SK-N-SH treated with all-trans-retinoic acid at 6 μM for 48 hours (cell line): ENCODE measurements around the gene ALPP.
"Not testable (repeated sequence)": the region's sequence is repeated elsewhere in the genome, so short reads cannot be mapped to it uniquely, and the experiment has no call there.

Experiments used
- ATAC-seq: fragments of 200-7000 bp; cut with Tn5 transposase; 3 replicates; pipeline ENCODE4 v1.9.1; 2020; ENCODE audit warnings: mild to moderate bottlenecking, moderate library complexity
- ARNTL ChIP-seq: fragments of 450-650 bp; formaldehyde crosslinking; IDR thresholded peaks from 2 replicates; pipeline ENCODE4 v1.5.0; 2020; ENCODE audit warnings: low read depth, mild to moderate bottlenecking, moderate library complexity, borderline replicate concordance
- BACH2 ChIP-seq: fragments of 250-450 bp; sonication (Bioruptor Pico); IDR thresholded peaks from 2 replicates; pipeline ENCODE4 v1.9.0; 2021; ENCODE audit warnings: mild to moderate bottlenecking, borderline replicate concordance
- CREB5 ChIP-seq: fragments of 250-450 bp; sonication (Bioruptor Pico); IDR thresholded peaks from 2 replicates; pipeline ENCODE4 v1.5.1; 2020; ENCODE audit warnings: low read depth, mild to moderate bottlenecking, moderate library complexity
- CSDC2 ChIP-seq: fragments of 250-450 bp; sonication (Bioruptor Pico); IDR thresholded peaks from 2 replicates; pipeline ENCODE4 v1.5.0; 2020; ENCODE audit warnings: mild to moderate bottlenecking, moderate library complexity
- CSRNP3 ChIP-seq: fragments of 250-450 bp; sonication (Bioruptor Pico); IDR thresholded peaks from 2 replicates; pipeline ENCODE4 v1.5.1; 2021; ENCODE audit warnings: mild to moderate bottlenecking, moderate library complexity
- ESRRG ChIP-seq: fragments of 250-450 bp; sonication (Bioruptor Pico); IDR thresholded peaks from 2 replicates; pipeline ENCODE4 v1.6.1; 2021; ENCODE audit warnings: mild to moderate bottlenecking
- ISL1 ChIP-seq: fragments of 250-450 bp; sonication (Bioruptor Pico); IDR thresholded peaks from 2 replicates; pipeline ENCODE4 v2.1.2; 2022; ENCODE audit warnings: mild to moderate bottlenecking, moderate library complexity
- OSR1 ChIP-seq: fragments of 250-450 bp; sonication (Bioruptor Pico); IDR thresholded peaks from 2 replicates; pipeline ENCODE4 v1.8.0; 2022; ENCODE audit warnings: moderate library complexity, mild to moderate bottlenecking, inconsistent platforms
- PATZ1 ChIP-seq: fragments of 250-450 bp; sonication (Bioruptor Pico); IDR thresholded peaks from 2 replicates; pipeline ENCODE4 v1.8.0; 2020; ENCODE audit warnings: mild to moderate bottlenecking, moderate library complexity, borderline replicate concordance
- POU6F1 ChIP-seq: fragments of 250-450 bp; sonication (Bioruptor Pico); IDR thresholded peaks from 2 replicates; pipeline ENCODE4 v1.8.0; 2021; ENCODE audit warnings: low read depth, mild to moderate bottlenecking, moderate library complexity, borderline replicate concordance
- PPARA ChIP-seq: fragments of 250-450 bp; sonication (Bioruptor Pico); IDR thresholded peaks from 2 replicates; pipeline ENCODE4 v1.5.0; 2020; ENCODE audit warnings: mild to moderate bottlenecking, borderline replicate concordance
- TCF4 ChIP-seq: fragments of 250-450 bp; sonication (Bioruptor Pico); IDR thresholded peaks from 2 replicates; pipeline ENCODE4 v1.8.0; 2021; ENCODE audit warnings: mild to moderate bottlenecking, moderate library complexity, borderline replicate concordance
- TOX ChIP-seq: fragments of 250-450 bp; sonication (Bioruptor Pico); IDR thresholded peaks from 2 replicates; pipeline ENCODE4 v1.8.0; 2021; ENCODE audit warnings: mild to moderate bottlenecking, moderate library complexity, borderline replicate concordance
- ZC3H10 ChIP-seq: fragments of 250-450 bp; sonication (Bioruptor Pico); IDR thresholded peaks from 2 replicates; pipeline ENCODE4 v1.5.1; 2021; ENCODE audit warnings: mild to moderate bottlenecking, moderate library complexity
- ZFP3 ChIP-seq: fragments of 250-450 bp; sonication (Bioruptor Pico); IDR thresholded peaks from 2 replicates; pipeline ENCODE4 v1.5.0; 2020; ENCODE audit warnings: mild to moderate bottlenecking, moderate library complexity
- ZFP30 ChIP-seq: fragments of 450-650 bp; formaldehyde crosslinking; IDR thresholded peaks from 2 replicates; pipeline ENCODE4 v1.5.0; 2022; ENCODE audit warnings: mild to moderate bottlenecking, moderate library complexity
- ZNF565 ChIP-seq: fragments of 450-650 bp; formaldehyde crosslinking; conservative IDR thresholded peaks from 2 replicates; pipeline ENCODE4 v1.5.0; 2020; ENCODE audit warnings: low read depth, mild to moderate bottlenecking, moderate library complexity
- ZNF70 ChIP-seq: fragments of 450-650 bp; formaldehyde crosslinking; IDR thresholded peaks from 2 replicates; pipeline ENCODE4 v1.5.0; 2020; ENCODE audit warnings: mild to moderate bottlenecking, moderate library complexity
- ZNF8 ChIP-seq: fragments of 450-650 bp; formaldehyde crosslinking; IDR thresholded peaks from 2 replicates; pipeline ENCODE4 v1.5.0; 2020; ENCODE audit warnings: mild to moderate bottlenecking, moderate library complexity

ALPP gene

GRCh38 chr2:232332940-232333259, 45.7 kb upstream of the ALPP start:
- ATAC-seq: no peak
- no peak for TF ChIP-seq ARNTL (CRISPR knock-in tag)

GRCh38 chr2:232333361-232334135, 45.0 kb upstream of the ALPP start:
- ATAC-seq: peak; percentile 42
- TF ChIP-seq ZFP3 (CRISPR knock-in tag) (no peak), TCF4 (CRISPR knock-in tag) (no peak), ZNF565 (CRISPR knock-in tag) (no peak), TOX (CRISPR knock-in tag) (no peak), ARNTL (CRISPR knock-in tag) (no peak), ESRRG (CRISPR knock-in tag) (no peak), POU6F1 (CRISPR knock-in tag) (no peak), ZNF70 (CRISPR knock-in tag) (no peak), ZFP30 (CRISPR knock-in tag) (no peak), PPARA (CRISPR knock-in tag) (no peak), ZNF8 (CRISPR knock-in tag) (no peak), CSRNP3 (CRISPR knock-in tag) (no peak), CREB5 (CRISPR knock-in tag) (no peak), BACH2 (no peak), PATZ1 (CRISPR knock-in tag) (no peak), CSDC2 (CRISPR knock-in tag) (no peak), ZC3H10 (CRISPR knock-in tag) (no peak), OSR1 (no peak)

- not testable (repeated sequence) for ATAC-seq
These were observed 44.2 kb upstream of the ALPP start for GRCh38 chr2:232334136-232334884.

- ATAC-seq: not testable (repeated sequence)
These were observed 43.7 kb upstream of the ALPP start for GRCh38 chr2:232334885-232335205.

- ATAC-seq: peak; percentile 78
These were observed 43.2 kb upstream of the ALPP start for GRCh38 chr2:232335206-232335858.

GRCh38 chr2:232335859-232336215, 42.7 kb upstream of the ALPP start:
- ATAC-seq: no peak
- no peak for TF ChIP-seq ZFP30 (CRISPR knock-in tag)
- no peak for TF ChIP-seq ZNF565 (CRISPR knock-in tag)
- no peak for TF ChIP-seq TOX (CRISPR knock-in tag)
- TF ChIP-seq ZC3H10 (CRISPR knock-in tag): no peak
- TF ChIP-seq CREB5 (CRISPR knock-in tag): no peak
- no peak for TF ChIP-seq PPARA (CRISPR knock-in tag)
- TF ChIP-seq POU6F1 (CRISPR knock-in tag): no peak
- no peak for TF ChIP-seq TCF4 (CRISPR knock-in tag)
- TF ChIP-seq ZNF8 (CRISPR knock-in tag): no peak
- no peak for TF ChIP-seq PATZ1 (CRISPR knock-in tag)
- no peak for TF ChIP-seq ISL1 (CRISPR knock-in tag)
